D721Med (cell line): ENCODE data around the gene TBATA.

Experiments used
- DNase-seq: peaks from one replicate; pipeline ENCODE4 v3.0.0; 2011; ENCODE audit warnings: low spot score; ENCODE audit not compliant: insufficient read length
- FAIRE-seq: peaks from 2 replicates; lab custom pipeline; 2011; peaks lifted over from hg19 to GRCh38; lab: Jason Lieb, UNC
- TF ChIP-seq, protein P1 (sequence below): IDR thresholded peaks from 2 replicates; pipeline ENCODE4 v1.5.1; 2012; ENCODE audit warnings: mild to moderate bottlenecking, control low read depth; ENCODE audit not compliant: insufficient read depth; ENCODE audit errors: missing control alignments

Gene TBATA

DNA sequence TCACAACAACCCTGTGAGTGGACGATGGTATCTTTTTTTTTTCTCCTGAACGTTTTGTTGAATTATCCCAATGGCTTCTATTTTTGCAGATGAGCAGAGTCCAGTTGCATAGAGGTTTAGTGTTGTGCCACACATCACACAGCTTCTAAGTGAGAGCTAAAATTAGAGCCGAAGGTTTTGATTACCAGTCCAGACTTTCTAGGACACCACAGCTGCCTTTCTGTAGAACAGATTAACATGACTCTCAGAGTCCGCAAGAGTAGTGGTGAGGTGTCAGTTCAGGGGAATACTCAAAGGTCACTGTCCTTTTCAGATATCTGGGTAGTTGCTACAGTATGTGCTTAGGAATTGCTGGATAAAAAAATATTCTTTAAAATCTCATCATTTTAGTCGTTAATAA lies 44.4 kb upstream of the TBATA start:
- TF ChIP-seq, protein P1, sequence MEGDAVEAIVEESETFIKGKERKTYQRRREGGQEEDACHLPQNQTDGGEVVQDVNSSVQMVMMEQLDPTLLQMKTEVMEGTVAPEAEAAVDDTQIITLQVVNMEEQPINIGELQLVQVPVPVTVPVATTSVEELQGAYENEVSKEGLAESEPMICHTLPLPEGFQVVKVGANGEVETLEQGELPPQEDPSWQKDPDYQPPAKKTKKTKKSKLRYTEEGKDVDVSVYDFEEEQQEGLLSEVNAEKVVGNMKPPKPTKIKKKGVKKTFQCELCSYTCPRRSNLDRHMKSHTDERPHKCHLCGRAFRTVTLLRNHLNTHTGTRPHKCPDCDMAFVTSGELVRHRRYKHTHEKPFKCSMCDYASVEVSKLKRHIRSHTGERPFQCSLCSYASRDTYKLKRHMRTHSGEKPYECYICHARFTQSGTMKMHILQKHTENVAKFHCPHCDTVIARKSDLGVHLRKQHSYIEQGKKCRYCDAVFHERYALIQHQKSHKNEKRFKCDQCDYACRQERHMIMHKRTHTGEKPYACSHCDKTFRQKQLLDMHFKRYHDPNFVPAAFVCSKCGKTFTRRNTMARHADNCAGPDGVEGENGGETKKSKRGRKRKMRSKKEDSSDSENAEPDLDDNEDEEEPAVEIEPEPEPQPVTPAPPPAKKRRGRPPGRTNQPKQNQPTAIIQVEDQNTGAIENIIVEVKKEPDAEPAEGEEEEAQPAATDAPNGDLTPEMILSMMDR, result no peak
- FAIRE-seq (no peak), DNase-seq (no peak)

- FAIRE-seq (no peak), DNase-seq (no peak)
- TF ChIP-seq, protein P1, result no peak
Observed at GRCh38 chr10:70828923-70829322, 43.7 kb upstream of the TBATA start.

DNA sequence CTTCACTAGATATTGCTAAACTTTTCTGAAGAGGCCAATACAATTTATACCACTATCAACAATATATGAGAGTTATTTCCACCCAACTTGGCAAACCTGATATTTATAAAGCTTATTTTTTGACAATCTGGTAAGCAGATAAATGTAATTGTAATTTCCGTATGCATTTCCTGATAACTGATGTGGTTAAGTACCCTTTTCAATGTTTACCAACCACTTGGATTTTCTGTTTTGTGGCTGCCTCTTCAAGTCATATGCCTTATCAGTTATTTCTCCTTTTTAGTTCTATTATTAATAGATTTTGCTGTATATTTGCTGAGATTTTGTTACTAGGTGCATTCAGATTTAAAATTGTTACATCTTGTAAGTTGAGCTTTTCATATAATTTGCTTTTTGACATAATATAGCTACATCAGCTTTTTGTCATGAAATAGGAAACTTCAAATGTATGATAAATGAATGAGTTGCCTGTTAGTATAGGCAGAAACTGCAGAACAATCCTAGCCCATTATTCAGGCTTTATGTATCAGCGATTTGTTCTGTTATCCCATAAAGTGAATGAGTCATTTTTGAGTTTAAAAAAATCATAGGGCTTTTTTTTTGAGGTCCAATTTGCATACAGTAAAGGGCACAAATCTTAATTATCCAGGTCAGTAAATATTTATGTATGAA lies 42.0 kb upstream of the TBATA start:
- DNase-seq, result no peak
- TF ChIP-seq, protein P1, result no peak
- FAIRE-seq, result no peak

DNA sequence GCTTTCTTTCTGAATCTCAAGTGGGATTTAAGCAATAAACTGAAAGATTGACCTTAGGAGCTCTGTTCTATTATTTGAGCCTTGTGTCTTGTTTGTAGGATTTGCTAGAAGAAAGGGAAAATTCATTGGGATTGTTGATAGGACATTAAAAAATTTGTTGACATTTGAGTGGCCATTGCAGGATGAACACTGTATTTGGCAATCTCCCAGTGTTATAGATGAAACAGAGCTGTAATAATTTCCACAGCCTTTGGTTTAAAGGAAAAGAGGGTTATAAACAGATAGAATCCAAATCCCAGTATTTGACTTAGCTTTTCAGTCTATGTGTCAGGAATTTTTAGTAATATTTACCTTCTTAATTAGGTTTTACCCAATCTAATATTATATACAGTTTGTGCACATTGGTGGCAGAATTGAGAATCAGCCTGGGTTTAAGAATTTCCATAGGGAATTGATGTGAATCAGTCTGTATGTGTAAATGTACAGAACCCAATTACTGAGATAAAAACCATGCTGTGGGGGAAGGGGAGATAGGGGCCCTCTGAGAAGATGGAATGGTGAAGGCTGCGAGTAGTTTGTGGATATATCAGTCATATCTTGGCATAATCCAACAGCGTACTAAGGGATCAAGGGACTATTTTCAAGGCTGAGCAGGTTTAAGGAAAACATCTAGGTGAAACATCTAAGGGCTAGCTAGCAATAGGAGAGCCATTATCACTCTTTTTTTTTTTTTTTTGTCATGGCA lies 37.1 kb upstream of the TBATA start:
- TF ChIP-seq, protein P1, result no peak
- FAIRE-seq, result no peak
- DNase-seq, result no peak

DNA sequence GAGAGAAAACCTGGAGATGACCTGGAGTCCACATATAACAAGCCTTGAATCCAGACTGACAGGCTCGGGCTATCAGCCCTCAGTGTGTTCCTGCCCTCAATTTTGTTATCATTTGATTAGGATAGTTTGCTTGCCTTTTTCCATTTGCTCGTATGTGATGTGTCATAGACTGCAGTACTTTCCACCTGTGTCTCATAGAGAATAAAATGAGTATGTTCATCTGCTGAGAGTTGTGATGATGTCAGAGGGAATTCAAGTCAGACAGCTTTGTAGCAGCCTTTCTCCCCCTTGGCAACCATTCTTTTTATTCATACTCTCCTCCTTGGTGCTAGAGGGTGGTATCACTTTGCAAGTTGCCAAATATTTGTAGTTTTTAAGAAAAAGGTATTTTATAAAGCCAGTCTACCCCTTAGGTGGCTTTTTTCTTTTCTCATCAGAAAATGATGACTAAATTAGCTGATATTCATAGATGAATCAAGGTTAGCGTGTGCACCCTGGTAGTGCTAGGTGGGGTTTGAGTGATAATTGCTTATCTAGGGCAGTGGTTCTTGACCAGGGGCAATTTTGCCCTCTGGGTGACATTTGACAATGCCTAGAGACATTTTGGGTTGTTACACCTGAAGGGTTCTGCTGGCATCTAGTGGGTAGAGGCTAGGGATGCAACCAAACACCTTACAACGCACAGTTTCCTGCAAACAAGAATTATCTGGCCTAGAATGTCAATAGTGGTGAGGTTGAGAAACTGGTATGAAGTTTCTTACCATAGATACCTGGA lies 36.0 kb upstream of the TBATA start:
- TF ChIP-seq, protein P1, result no peak
- FAIRE-seq (no peak), DNase-seq (no peak)

DNA sequence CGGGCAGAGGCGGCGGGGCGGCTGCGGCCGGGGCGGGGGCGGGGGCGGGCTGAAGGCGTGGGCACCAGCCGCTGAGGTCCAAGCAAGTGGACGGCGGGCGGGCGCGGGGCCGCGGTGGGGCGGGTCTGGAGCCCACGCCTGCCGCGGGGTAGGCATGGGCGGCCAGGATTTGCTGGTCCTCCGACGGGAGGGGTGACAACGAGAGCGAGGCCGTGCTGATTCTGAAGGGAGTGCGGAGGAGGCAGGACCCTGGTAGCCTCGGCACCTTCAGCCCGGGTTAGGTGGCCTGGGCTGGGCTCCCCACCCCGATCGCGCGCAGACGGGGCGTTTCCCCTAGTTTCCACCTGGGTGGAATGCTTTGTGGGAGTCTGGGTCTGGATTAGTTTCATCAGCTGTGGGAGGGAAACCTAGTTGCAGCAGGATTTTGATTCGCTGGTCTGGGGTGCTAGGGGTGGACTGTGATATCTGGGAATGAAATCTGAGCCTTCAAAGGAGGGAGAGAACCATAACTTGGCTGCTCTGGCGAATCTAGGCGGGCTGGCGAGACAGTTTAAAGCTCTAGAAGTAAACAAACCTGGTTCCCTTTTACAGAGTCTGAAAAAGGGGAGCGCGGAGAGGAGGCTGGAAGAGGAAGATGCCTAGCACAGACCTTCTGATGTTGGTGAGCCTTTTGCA lies 31.2 kb upstream of the TBATA start:
- TF ChIP-seq, protein P1, result no peak
- no peak for FAIRE-seq
- DNase-seq, result peak; percentile 54
